GM21390 (cell line): ENCODE data around the gene EID3.

ENCODE experiments used
- ATAC-seq: cut with Tn5 transposase; IDR thresholded peaks from one replicate; pipeline ENCODE4 v1.9.1; 2021; ENCODE audit not compliant: unreplicated experiment

EID3 gene

GRCh38 chr12:104353012-104353981 is 49.8 kb downstream of the EID3 start:
- no peak for ATAC-seq

DNA sequence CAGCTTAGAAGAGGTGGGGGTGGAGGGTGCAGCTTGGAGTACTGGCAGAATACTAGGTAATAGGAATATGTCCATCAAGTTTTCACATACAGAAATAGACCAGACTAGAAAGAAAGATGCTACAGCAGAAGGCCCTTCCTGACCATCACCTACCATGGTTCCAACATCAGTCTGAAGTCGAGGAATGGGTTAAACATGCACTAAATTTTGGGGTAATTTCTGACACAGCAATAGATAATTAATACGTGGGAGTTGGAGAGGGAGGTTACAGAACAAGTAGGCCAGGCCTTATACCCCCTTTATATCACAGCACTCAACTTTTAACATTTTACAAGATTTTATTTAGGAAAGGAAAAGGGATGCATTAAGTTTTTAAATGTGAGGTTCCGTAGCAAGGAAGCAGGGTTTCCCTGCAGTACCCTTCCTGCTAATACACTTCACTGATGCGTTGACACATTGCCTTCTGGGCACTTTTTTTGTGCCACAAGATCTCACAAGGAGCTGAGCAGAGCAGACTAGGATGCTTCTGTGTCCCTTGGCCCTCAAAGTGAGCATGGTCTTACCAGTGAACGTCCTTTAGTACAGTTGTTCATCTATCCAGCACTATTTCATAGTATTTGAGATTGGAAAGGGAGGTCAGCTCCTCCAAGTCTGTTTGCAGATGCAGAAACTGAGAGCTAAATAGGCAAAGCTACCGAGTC is 50.8 kb downstream of the EID3 start:
- no peak for ATAC-seq
